HG02759 (cell line): ENCODE data around the gene COG7.
"Not testable (repeated sequence)": the region's sequence is repeated elsewhere in the genome, so short reads cannot be mapped to it uniquely, and the experiment has no call there.

ENCODE experiments used
- ATAC-seq: cut with Tn5 transposase; IDR thresholded peaks from one replicate; pipeline ENCODE4 v1.9.1; 2021; ENCODE audit warnings: mild to moderate bottlenecking, moderate library complexity; ENCODE audit not compliant: unreplicated experiment

Gene COG7

GRCh38 chr16:23416816-23417215 is 36.2 kb downstream of the COG7 start:
- no peak for ATAC-seq

- no peak for ATAC-seq
Measured at GRCh38 chr16:23414731-23415130, 38.3 kb downstream of the COG7 start.

- no peak for ATAC-seq
Measured at GRCh38 chr16:23410176-23410575, 42.8 kb downstream of the COG7 start.

GRCh38 chr16:23409522-23409921 is 43.5 kb downstream of the COG7 start:
- no peak for ATAC-seq

DNA sequence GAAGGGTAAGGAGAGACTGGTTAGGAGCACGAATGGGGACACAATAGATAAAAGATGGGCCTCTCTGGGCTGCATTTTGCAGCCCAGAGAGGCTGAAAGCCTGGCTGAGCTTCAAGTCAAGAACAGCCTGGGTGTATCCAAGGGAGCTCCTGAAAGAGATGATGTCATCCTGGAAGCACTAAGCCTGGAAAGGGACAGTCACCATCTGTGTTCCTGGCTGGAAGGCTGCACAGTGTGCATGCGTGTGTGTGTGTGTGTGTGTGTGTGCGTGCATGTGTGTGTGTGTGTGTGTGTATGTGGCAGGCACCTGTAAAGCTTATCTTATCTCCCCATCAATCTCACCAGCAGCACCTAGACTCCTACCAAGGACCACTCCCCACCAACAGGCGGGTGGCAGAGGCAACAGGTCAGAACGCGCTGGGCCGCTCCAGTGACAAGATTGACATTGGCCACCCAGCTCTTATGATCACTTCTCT is 44.1 kb downstream of the COG7 start:
- ATAC-seq, result no peak

- ATAC-seq, result no peak
Measured at GRCh38 chr16:23408242-23408822, 44.7 kb downstream of the COG7 start.

- ATAC-seq, result no peak
Measured at GRCh38 chr16:23407436-23408127, 45.4 kb downstream of the COG7 start.

- no peak for ATAC-seq
Measured at GRCh38 chr16:23406546-23407240, 46.3 kb downstream of the COG7 start.

GRCh38 chr16:23406024-23406423 is 47.0 kb downstream of the COG7 start:
- ATAC-seq, result no peak

GRCh38 chr16:23403547-23403946 is 49.4 kb downstream of the COG7 start:
- no peak for ATAC-seq

GRCh38 chr16:23402100-23402499 is 50.9 kb downstream of the COG7 start:
- no peak for ATAC-seq

DNA sequence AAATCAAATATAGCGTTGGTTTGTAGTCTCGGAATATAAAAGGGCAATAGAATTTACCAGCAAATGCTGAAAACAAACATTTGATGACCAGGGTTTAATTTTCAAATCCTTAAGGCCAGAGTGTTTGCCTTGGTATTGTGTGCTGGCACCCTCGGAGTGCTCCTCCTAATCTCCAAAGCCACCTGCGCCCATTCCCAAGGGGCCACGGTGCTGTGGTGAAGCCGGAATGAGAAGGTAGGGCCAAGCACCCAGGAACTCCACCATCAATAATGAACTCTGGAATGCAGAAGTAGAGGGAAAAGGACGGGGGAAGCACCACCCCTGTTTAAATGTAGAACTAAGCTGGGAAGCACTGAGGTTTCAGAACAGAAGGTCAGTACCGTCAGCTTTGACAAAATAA is 51.9 kb downstream of the COG7 start:
- ATAC-seq, result no peak

GRCh38 chr16:23400447-23400846 is 52.5 kb downstream of the COG7 start:
- ATAC-seq, result not testable (repeated sequence)

DNA sequence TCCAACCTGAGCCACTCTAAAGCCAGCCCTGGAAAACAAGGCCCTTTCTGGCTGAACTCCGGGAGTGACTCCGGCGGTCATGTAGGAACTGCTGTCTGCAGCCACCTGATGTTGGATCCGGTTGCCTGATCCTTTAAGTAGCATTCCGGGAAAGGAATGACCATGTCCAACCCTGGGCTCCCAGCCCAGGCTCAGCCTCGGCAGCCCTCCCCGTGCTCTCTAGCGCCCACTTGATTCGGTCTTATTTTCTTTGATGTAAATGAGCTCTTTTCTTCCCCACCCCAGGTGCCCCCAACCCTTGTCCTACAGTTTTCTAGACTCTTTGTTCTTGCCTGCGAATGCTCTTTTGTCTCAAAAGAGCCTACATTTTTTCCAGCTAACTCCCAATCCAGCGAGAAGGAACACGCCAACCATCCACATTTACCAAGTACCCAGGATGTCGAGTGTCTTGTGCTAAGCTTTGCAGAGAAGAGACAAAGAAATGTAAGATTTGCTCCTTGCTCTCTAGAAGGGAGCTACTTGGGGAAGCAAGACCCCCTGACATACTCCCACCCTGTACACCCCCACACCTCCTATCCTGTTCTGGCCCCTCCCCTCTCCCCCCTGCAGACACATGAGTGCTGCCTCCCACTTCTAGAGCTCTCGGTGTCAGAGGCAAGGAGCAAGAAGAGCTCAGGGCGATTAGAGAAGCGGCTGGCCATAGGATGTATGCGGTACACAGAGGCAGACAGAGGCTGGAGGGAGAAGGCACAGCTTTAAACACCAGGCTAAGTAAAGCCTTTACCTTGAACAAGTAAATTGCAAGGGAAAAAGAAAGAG is 53.8 kb downstream of the COG7 start:
- no peak for ATAC-seq

DNA sequence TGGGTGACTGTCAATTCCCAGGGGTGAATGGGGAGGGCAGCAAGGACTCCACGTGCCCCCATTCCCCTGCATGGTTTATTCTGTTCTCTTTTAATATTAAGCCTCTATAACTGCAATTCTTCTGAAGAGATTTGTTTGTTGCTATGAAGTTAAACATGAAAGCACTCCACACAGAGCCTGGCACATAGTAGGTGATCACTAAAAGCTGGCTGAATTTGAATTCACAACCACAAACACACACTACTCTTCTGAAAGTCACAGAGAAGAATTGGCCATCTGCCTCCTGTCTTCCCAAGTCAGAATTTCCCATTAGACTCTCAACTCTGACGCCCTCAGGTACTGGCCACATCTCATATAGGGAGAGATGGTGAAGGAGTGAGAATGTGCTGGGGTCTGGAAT is 55.5 kb downstream of the COG7 start:
- ATAC-seq, result no peak

GRCh38 chr16:23395732-23396131 is 57.3 kb downstream of the COG7 start:
- no peak for ATAC-seq

DNA sequence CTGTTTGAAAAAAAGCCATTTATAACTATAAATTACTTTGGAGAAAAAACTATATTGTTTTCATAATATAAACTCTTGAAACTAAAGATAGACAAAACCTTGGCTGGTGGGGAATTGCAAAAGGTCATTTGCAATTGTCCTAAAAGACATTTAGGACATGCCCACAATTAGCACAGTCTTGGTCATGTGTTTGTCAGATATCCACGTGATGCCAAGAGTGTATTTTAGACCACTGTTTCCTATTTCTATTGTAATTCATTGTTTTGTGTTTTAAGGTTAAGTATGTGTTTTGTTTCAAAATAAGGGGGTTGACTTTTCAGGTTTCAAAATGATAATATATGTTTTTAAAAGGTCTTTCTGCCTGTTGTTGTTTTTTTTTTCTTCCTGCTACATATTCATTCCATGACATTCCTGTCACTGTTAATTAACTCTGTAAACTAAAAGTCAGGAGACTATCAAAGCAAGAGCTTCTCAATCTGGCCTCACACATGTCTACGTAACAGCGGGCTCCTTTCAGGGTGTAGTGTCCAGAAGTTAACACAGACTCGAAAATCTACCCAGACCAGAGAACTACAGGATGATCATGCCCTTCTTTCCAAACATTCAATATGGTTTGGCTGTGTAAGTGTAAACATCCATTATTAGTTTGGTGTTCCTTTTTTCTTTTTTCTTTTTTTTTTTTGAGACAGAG is 58.7 kb downstream of the COG7 start:
- no peak for ATAC-seq

DNA sequence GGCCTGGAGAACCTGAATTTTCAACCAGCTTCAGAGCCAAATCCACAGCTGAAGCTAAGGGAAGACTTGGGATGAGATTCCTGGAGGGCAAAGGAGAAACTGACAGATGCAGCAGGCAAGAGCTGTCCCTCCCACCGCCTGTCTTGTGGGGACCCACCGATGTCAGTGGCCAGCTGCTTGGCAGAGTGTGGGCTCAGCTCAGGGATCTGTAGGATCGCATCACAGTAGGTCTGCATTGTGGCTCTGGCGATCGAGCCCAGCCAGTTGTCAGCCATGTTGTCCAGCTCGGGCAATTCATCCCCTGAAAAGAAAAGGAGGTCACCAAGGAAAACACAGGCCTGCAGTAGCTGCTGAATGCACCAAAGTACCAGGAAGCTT is 60.8 kb downstream of the COG7 start:
- no peak for ATAC-seq

DNA sequence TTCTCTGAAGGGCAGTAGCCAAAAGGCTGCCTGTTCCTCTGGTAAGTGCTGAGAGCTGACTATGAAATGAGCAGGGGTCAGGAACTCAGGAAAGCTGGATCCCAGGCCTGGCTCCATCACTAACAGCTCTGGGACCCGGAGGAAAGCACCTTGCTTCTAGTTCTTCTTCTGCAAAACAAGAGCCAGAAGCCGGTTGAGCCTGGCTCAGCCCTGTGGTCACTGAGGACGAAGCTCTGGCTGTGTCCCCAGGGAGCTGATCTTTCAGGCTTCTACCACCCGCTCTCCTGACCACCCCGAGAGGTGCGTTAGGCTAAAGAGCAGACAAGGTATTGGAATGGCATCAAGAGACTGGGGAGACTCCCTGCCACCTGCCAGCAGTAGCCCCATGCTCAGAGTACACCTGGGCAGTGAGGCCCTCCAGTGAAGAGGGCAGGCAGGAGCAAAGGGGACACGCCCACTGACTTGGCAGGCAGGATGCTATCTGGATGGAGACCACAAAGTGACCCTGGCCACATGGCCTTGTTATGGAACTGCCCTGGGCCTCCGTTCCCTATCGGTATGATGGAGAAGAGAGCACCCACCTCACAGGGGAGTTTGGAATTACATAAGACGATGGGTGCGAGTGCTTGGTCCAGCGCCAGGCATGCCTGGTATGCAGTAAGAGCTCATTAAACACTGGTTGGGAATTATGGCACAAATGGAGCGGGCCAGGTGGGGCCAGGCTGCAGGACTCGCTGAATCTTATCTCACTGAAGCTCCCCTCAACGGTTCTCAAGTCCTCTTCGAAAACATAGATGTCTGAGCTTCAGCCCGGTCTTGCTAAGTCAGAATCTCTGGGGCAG is 61.4 kb downstream of the COG7 start:
- no peak for ATAC-seq

- ATAC-seq, result not testable (repeated sequence)
Measured at GRCh38 chr16:23389936-23390335, 63.1 kb downstream of the COG7 start.
